ENCODE data around the gene NACAD. TPM values are rescaled to one million over a fixed set of nuclear protein-coding genes. Genes with fewer than 3 reads are reported as not detected.

Gene NACAD
- total RNA-seq, 1 experiment from 2014 or later: not detected

DNA sequence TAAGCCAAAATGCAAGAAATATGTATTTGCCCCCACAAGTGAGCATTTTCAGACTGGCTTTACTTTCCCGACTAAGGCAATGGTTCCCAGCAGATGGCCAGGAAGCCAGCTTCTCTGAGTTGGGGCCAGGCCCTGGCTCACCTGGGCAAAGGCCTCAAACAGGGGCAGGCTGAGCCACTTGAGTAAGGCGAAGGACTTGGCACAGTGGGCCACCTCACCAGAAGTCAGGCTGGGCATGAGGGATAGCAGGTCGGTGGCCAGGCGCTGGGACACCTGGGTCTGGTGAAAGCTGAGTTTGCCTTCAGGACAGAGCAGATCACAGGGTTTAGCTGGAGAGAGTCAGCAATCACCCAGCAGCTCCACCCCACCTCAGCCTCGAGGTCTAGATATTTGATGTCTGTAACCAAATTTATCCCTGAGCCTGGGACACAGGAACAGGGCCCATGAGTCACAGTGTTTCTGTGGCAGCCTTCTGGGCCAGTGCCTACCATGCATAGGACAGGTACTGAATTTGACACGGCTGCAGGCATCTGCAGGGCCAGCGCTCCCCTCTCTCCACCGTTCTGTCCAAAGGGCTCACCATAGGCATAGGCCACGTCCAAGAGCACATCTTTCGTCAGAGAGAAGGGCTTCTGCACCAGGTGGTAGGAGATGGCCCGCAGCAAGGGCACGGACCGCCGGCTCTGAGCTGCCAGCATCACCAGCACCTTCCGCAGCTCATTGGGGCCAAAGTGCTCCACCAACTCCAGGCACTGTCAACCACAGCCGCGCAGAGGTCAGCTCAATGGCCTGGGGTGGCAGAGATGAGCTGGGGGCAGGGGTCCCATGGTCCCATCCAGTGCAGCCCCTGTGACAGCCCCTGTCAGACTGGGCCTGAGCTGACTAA is 15.4 kb upstream of the NACAD start:
- no peak overlapping the region for H3K4me3 ChIP-seq
- no peaks in the 10 kb centered on the region for H3K27me3 ChIP-seq
- peaks cover 98% of the 10 kb centered on the region for H3K36me3 ChIP-seq
- no peak for DNase-seq
- no peaks in the 10 kb centered on the region for H3K9me3 ChIP-seq

GRCh38 chr7:45102785-45103712 is 14.3 kb upstream of the NACAD start:
- no peaks in the 10 kb centered on the region for H3K27me3 ChIP-seq
- H3K4me3 ChIP-seq: no peak overlapping the region
- DNase-seq: no peak
- H3K36me3 ChIP-seq: peaks cover 92% of the 10 kb centered on the region
- H3K9me3 ChIP-seq: no peaks in the 10 kb centered on the region

- Histone ChIP-seq H3K27me3 (no peaks in the 10 kb centered on the region), H3K9me3 (no peaks in the 10 kb centered on the region), H3K36me3 (peaks cover 79% of the 10 kb centered on the region), H3K4me3 (no peak overlapping the region)
- no peak for DNase-seq
Measured at GRCh38 chr7:45101748-45102147, 13.0 kb upstream of the NACAD start.

DNA sequence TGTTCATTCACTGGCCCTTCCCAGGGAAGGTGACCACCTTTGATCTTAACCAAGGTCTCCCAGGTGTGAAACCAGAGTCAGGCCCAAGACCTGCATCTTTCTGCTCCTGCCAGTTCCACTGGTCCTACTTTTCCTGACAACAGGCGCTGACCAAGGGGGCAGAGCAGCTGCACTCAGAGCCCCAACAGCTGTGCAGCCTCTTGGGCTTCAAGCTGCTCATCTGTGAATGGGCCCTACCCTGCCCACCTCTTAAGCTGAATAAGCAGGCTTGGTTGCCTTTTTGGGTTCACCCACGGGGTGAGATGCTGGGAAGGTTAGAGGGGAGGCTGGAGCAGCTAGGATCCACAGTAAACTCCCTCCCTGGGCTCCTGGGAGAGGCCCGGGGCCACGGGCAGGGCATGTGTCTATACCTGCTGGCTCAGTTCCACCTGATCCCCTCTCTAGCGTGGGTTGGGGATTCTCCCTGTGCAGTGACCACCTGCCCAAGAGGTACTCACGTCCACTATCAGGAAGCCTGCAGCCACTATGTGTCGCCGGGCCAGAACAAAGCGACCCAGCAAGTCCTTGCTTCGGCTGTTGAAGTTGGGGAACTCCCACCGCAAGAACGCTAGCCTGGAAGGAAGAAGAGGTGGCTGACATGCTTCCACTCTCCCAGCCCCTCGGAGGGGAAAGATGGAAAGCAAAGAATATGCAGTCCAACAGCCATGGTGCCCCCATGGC is 12.2 kb upstream of the NACAD start:
- no peaks in the 10 kb centered on the region for H3K27me3 ChIP-seq
- DNase-seq: no peak
- peaks cover 70% of the 10 kb centered on the region for H3K36me3 ChIP-seq
- no peak overlapping the region for H3K4me3 ChIP-seq
- no peaks in the 10 kb centered on the region for H3K9me3 ChIP-seq

- Histone ChIP-seq H3K9me3 (no peaks in the 10 kb centered on the region), H3K36me3 (peaks cover 62% of the 10 kb centered on the region), H3K4me3 (no peak overlapping the region), H3K27me3 (no peaks in the 10 kb centered on the region)
- no peak for DNase-seq
Measured at GRCh38 chr7:45099891-45100760, 11.4 kb upstream of the NACAD start.

DNA sequence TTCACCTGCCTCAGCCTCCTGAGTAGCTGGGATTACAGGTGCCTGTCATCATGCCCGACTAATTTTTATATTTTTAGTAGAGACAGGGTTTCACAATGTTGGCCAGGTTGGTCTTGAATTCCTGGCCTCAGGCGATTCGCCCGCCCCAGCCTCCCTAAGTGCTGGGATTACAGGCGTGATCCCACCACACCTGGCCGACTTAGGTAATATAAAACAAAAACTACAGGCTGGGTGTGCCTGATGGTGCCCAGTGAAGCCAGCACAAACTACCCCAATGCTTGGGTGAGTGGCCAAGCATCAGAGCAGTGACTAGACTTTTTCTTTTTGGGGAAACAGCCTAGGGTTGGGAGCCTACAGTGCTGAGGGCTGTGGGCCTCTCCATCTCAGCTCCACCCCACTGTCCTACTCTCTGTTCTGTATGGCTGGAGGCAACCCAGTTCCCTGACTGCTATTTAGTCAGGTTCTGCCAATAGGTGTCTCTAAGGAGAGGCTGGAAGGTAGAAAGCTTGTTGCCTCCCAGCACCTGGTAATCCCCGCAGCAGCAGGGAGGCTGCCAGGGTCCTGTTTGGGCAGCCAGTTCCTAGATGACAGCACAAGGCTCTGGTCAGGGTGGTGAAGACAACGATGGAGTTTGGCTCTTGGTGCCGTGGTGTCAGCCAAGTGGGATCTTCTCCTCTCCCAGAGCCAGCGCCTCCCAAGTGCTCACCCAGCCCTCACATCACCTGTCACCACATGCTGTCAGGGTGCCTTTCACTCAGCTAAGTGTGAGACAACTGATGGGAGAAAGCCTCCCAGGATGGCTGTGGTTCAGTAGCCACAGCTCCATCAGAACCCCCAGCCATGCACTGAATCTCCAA is 10.4 kb upstream of the NACAD start:
- Histone ChIP-seq H3K4me3 (no peak overlapping the region), H3K9me3 (0 out of 2 replicates have a peak, but pooled peaks cover 2% of the 10 kb centered on the region), H3K36me3 (peaks cover 53% of the 10 kb centered on the region), H3K27me3 (no peaks in the 10 kb centered on the region)
- DNase-seq: no peak

GRCh38 chr7:45092931-45093235 is 4.1 kb upstream of the NACAD start:
- peak; percentile 64 for DNase-seq
- H3K9me3 ChIP-seq: 0 out of 2 replicates have a peak, but pooled peaks cover 5% of the 10 kb centered on the region
- no peaks in the 10 kb centered on the region for H3K36me3 ChIP-seq
- no peaks in the 10 kb centered on the region for H3K27me3 ChIP-seq
- H3K4me3 ChIP-seq: no peak overlapping the region

DNA sequence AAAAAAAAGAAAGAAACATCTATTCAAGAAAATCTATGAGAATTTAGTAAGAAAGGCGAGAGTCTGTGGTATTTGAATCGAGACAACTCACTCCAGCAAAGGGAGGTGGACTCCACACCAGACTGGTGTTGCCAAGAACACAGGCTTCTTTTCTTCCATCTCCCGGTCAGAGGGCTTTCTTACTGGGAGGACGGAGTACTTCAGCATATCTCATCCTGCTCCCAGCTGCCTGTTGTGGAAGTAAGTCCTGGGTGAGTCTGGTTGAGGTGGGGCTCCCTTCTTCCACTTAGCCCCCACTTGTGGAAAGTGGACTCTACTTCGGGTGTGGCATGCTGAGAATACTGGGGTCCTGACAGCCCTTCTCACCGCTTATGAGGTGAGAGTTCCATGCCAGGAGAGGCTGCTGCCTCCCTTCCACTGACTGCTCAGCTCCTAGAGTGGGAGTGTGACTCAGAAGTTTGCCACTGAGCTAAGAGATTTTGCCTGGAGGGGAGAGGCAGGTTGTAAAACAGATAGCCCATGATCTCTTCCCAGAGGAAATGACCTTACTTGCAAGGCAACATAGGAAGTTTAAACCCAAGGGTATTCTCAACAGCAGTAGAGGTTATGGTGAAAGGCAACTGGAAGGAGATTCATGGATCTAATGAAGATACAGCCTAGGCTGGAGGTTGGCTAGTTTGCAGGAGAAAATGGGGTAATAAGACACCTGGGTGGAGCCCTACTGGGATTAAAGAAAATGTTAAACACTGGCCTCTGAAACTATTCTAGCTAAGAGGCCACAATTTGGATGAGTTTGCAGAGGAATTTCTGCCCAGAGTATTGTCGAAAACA is 3.5 kb upstream of the NACAD start:
- Histone ChIP-seq H3K9me3 (0 out of 2 replicates have a peak, but pooled peaks cover 5% of the 10 kb centered on the region), H3K4me3 (no peak overlapping the region), H3K36me3 (no peaks in the 10 kb centered on the region), H3K27me3 (no peaks in the 10 kb centered on the region)
- DNase-seq: peak; percentile 65

DNA sequence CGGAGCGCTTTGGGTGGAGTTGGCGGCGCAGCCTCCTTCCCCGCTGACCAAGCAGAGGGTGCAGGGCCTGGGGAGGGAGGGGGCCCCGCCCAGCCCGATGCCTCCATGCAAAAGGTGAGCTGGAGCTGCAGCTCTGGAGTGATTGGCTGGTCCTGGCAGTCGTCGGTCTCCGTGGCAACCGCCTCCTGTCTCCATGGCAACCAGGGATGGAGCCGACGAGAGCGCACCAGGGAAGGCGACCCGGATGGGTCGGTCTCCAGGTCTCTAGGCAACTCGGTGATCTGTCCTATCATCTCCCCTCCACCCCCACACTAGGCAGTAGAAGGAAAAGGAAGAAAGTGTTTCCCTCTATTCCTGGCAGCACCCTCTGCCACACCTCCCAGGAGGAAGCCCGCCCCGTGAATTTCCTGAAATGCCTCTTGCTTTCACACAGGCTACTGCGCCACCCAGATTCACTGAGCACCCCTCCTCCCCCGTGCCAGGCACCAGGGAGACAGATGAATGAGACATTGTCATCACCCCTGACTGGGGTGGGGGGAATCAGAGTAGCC is 647 bp upstream of the NACAD start:
- Histone ChIP-seq H3K9me3 (0 out of 2 replicates have a peak, but pooled peaks cover 5% of the 10 kb centered on the region), H3K4me3 (no peak overlapping the region), H3K27me3 (no peaks in the 10 kb centered on the region), H3K36me3 (no peaks in the 10 kb centered on the region)
- peak; percentile 26 for DNase-seq

GRCh38 chr7:45088146-45088701 is 545 bp downstream of the NACAD start:
- Histone ChIP-seq H3K36me3 (no peaks in the 10 kb centered on the region), H3K4me3 (no peak overlapping the region), H3K9me3 (no peaks in the 10 kb centered on the region), H3K27me3 (no peaks in the 10 kb centered on the region)
- no peak for DNase-seq

DNA sequence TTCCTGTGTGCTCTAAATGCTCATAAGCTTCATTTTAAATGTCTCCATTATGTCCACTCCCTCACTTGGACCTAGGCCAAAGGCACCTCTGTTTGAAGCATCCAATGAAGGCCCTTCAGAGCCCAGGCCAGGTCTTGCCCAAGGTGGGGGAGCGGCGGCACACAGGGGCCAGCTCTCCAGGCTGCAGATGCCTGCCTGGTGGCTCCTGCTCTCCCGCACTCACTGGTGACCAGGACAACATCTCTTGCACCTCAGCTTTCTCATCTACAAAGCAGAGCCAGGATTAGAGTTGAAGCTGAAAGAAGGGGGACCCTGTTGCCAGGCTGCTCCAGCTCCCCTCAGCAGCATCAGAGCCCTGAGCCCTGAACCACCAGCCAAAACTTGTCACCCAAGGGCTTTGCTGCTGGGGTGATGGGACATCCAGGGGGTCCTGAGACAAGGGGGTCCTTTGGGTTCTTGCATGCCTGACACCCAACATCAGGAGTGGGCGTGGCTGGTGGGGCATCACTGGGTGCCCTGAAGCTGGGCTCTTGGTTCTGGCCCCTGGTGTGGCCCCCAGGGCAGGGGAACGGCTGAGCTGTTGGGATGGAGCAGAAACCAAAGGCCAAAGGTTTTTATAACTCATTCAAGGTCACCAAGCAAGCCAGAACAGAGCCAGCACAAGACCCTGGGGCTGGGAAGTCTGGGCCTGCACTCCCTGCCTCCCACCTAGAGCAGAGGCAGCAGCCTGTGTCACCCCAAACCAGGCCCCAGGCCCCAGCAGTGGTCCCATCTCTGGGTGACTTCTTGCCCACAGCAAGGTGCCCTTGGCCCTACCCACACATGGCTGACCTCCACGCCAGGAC is 1.2 kb downstream of the NACAD start:
- Histone ChIP-seq H3K9me3 (no peaks in the 10 kb centered on the region), H3K27me3 (no peaks in the 10 kb centered on the region), H3K36me3 (no peaks in the 10 kb centered on the region), H3K4me3 (no peak overlapping the region)
- no peak for DNase-seq

GRCh38 chr7:45086331-45087065 is 2.3 kb downstream of the NACAD start:
- Histone ChIP-seq H3K36me3 (no peaks in the 10 kb centered on the region), H3K9me3 (no peaks in the 10 kb centered on the region), H3K4me3 (no peak overlapping the region), H3K27me3 (no peaks in the 10 kb centered on the region)
- DNase-seq: no peak

Measured in MG63 (cell line).